SJCRH30 (cell line): ENCODE results near the gene PSMD12. TPM values are rescaled to one million over a fixed set of nuclear protein-coding genes. Genes with fewer than 3 reads are reported as not detected.
"Not testable (repeated sequence)": the region's sequence is repeated elsewhere in the genome, so short reads cannot be mapped to it uniquely, and the experiment has no call there.

Source experiments
- DNase-seq, 2 experiments: peaks; one replicate each; pipeline ENCODE4 v3.0.0-alpha.2; 2015 to 2020
- H3K27ac ChIP-seq: fragments of 250-450 bp; sonication (Bioruptor Pico); 2 replicates; pipeline ENCODE4 v1.5.1; 2020; ENCODE audit warnings: mild to moderate bottlenecking, moderate library complexity
- H3K27me3 ChIP-seq: fragments of 250-450 bp; sonication (Bioruptor Pico); 2 replicates; pipeline ENCODE4 v1.5.1; 2020; ENCODE audit warnings: mild to moderate bottlenecking, moderate library complexity
- H3K36me3 ChIP-seq: fragments of 250-450 bp; sonication (Bioruptor Pico); 2 replicates; pipeline ENCODE4 v1.5.1; 2020; ENCODE audit warnings: mild to moderate bottlenecking, moderate library complexity
- H3K4me1 ChIP-seq: fragments of 250-450 bp; sonication (Bioruptor Pico); 2 replicates; pipeline ENCODE4 v1.5.1; 2020; ENCODE audit warnings: mild to moderate bottlenecking, moderate library complexity
- H3K4me3 ChIP-seq: fragments of 250-450 bp; sonication (Bioruptor Pico); 2 replicates; pipeline ENCODE4 v1.5.1; 2020; ENCODE audit warnings: mild to moderate bottlenecking, moderate library complexity
- H3K9me3 ChIP-seq: fragments of 250-450 bp; sonication (Bioruptor Pico); replicated peaks from 2 replicates; pipeline ENCODE4 v1.5.1; 2020; ENCODE audit warnings: mild to moderate bottlenecking, moderate library complexity
- total RNA-seq: library from RNA; depleted of rRNA; stranded (reverse); fragments of >200 nt; shearing (Covaris generic); gene quantifications from 2 replicates; pipeline ENCODE4 v1.2.3, GENCODE V29; 2014

PSMD12 gene
- total RNA-seq, 1 experiment from 2014 or later: 69.7 TPM

GRCh38 chr17:67393809-67394397 lies 27.5 kb upstream of the PSMD12 start:
- Histone ChIP-seq H3K27ac (no peak overlapping the region), H3K36me3 (no peaks in the 10 kb centered on the region), H3K27me3 (no peaks in the 10 kb centered on the region), H3K4me3 (no peak overlapping the region), H3K9me3 (no peaks in the 10 kb centered on the region), H3K4me1 (peaks cover 10% of the 10 kb centered on the region)
- no peak for DNase-seq

GRCh38 chr17:67392111-67392510 lies 25.7 kb upstream of the PSMD12 start:
- H3K4me3 ChIP-seq: no peak overlapping the region
- no peaks in the 10 kb centered on the region for H3K36me3 ChIP-seq
- no peaks in the 10 kb centered on the region for H3K9me3 ChIP-seq
- no peaks in the 10 kb centered on the region for H3K27me3 ChIP-seq
- H3K4me1 ChIP-seq: peaks cover 10% of the 10 kb centered on the region
- DNase-seq: no peak
- no peak overlapping the region for H3K27ac ChIP-seq

GRCh38 chr17:67390646-67391361 lies 24.4 kb upstream of the PSMD12 start:
- peak; percentile 70 to 80 for DNase-seq
- H3K4me1 ChIP-seq: peaks cover 10% of the 10 kb centered on the region
- no peak overlapping the region for H3K27ac ChIP-seq
- no peaks in the 10 kb centered on the region for H3K36me3 ChIP-seq
- H3K27me3 ChIP-seq: no peaks in the 10 kb centered on the region
- H3K9me3 ChIP-seq: no peaks in the 10 kb centered on the region
- H3K4me3 ChIP-seq: peak overlapping the region; percentile 2; the same call in 1 of the 2 replicates

GRCh38 chr17:67390006-67390645 lies 23.7 kb upstream of the PSMD12 start:
- Histone ChIP-seq H3K36me3 (no peaks in the 10 kb centered on the region), H3K4me1 (peaks cover 10% of the 10 kb centered on the region), H3K27me3 (no peaks in the 10 kb centered on the region), H3K4me3 (no peak overlapping the region), H3K27ac (no peak overlapping the region), H3K9me3 (no peaks in the 10 kb centered on the region)
- DNase-seq: no peak

GRCh38 chr17:67388986-67389385 lies 22.6 kb upstream of the PSMD12 start:
- Histone ChIP-seq H3K36me3 (no peaks in the 10 kb centered on the region), H3K9me3 (no peaks in the 10 kb centered on the region), H3K27me3 (no peaks in the 10 kb centered on the region), H3K4me1 (peaks cover 10% of the 10 kb centered on the region), H3K4me3 (no peak overlapping the region), H3K27ac (no peak overlapping the region)
- DNase-seq: no peak

GRCh38 chr17:67388536-67388935 lies 22.2 kb upstream of the PSMD12 start:
- H3K27ac ChIP-seq, DNase-seq, H3K9me3 ChIP-seq, H3K4me3 ChIP-seq, H3K36me3 ChIP-seq, H3K27me3 ChIP-seq: not testable (repeated sequence)
- H3K4me1 ChIP-seq: peaks cover 10% of the 10 kb centered on the region

GRCh38 chr17:67386965-67387551 lies 20.7 kb upstream of the PSMD12 start:
- Histone ChIP-seq H3K9me3 (no peaks in the 10 kb centered on the region), H3K4me1 (peaks cover 10% of the 10 kb centered on the region), H3K36me3 (no peaks in the 10 kb centered on the region), H3K27me3 (no peaks in the 10 kb centered on the region), H3K27ac (no peak overlapping the region), H3K4me3 (no peak overlapping the region)
- DNase-seq: peak; percentile 65 to 80

- H3K9me3 ChIP-seq: no peaks in the 10 kb centered on the region
- DNase-seq: no peak
These were observed 19.0 kb upstream of the PSMD12 start for GRCh38 chr17:67385122-67385988.

GRCh38 chr17:67381929-67382257 lies 15.5 kb upstream of the PSMD12 start:
- no peaks in the 10 kb centered on the region for H3K4me1 ChIP-seq
- H3K27me3 ChIP-seq: no peaks in the 10 kb centered on the region
- no peak for DNase-seq
- no peak overlapping the region for H3K4me3 ChIP-seq
- no peaks in the 10 kb centered on the region for H3K36me3 ChIP-seq
- no peaks in the 10 kb centered on the region for H3K9me3 ChIP-seq
- no peak overlapping the region for H3K27ac ChIP-seq

More at GRCh38 chr17:67385122-67385988, 19.0 kb upstream of the PSMD12 start:
- Histone ChIP-seq H3K27me3 (no peaks in the 10 kb centered on the region), H3K36me3 (no peaks in the 10 kb centered on the region), H3K4me1 (peaks cover 3% of the 10 kb centered on the region; the same call in 1 of the 2 replicates), H3K27ac (no peak overlapping the region), H3K4me3 (no peak overlapping the region)

- no peaks in the 10 kb centered on the region for H3K9me3 ChIP-seq
- H3K4me1 ChIP-seq: 0 out of 2 replicates have a peak, but pooled peaks cover 4% of the 10 kb centered on the region
- no peaks in the 10 kb centered on the region for H3K27me3 ChIP-seq
- H3K4me3 ChIP-seq: peak overlapping the region; percentile 67
- no peaks in the 10 kb centered on the region for H3K36me3 ChIP-seq
- H3K27ac ChIP-seq: no peak overlapping the region
- DNase-seq: no peak
These were observed 12.9 kb upstream of the PSMD12 start for GRCh38 chr17:67379251-67379630.

GRCh38 chr17:67378454-67379250 lies 12.3 kb upstream of the PSMD12 start:
- H3K27ac ChIP-seq: no peak overlapping the region
- peak overlapping the region; percentile 67 for H3K4me3 ChIP-seq
- no peaks in the 10 kb centered on the region for H3K36me3 ChIP-seq
- no peaks in the 10 kb centered on the region for H3K27me3 ChIP-seq
- no peaks in the 10 kb centered on the region for H3K9me3 ChIP-seq
- 0 out of 2 replicates have a peak, but pooled peaks cover 4% of the 10 kb centered on the region for H3K4me1 ChIP-seq
- peak; percentile 81 to 85 for DNase-seq

GRCh38 chr17:67377488-67378453 lies 11.4 kb upstream of the PSMD12 start:
- no peak overlapping the region; the same call in 1 of the 2 replicates for H3K27ac ChIP-seq
- peak; percentile 53 to 66 for DNase-seq
- no peaks in the 10 kb centered on the region for H3K36me3 ChIP-seq
- H3K4me1 ChIP-seq: 0 out of 2 replicates have a peak, but pooled peaks cover 4% of the 10 kb centered on the region
- no peaks in the 10 kb centered on the region for H3K9me3 ChIP-seq
- H3K27me3 ChIP-seq: no peaks in the 10 kb centered on the region
- peak overlapping the region; percentile 67 for H3K4me3 ChIP-seq
